ENCODE measurements around the gene GLMP.
A peak's percentile ranks its signal among the peaks of the same experiment; 100 is the strongest.

The GLMP gene

GRCh38 chr1:156316909-156317308, 21.4 kb upstream of the GLMP start:
- Histone ChIP-seq H3K9me3 (ENCODE audit: insufficient read depth, low read depth, low read length) (no peaks in the 10 kb centered on the region), H3K27ac (ENCODE audit: low read length) (no peak overlapping the region), H3K4me1 (ENCODE audit: insufficient read depth, low read length) (no peaks in the 10 kb centered on the region), H3K27me3 (ENCODE audit: insufficient read depth, low read length) (no peaks in the 10 kb centered on the region), H3K36me3 (ENCODE audit: insufficient read depth, low read depth, low read length) (peaks cover 99% of the 10 kb centered on the region), H3K9ac (ENCODE audit: low read depth, low read length) (no peak overlapping the region), H3K4me3 (ENCODE audit: low read length) (no peak overlapping the region)

GRCh38 chr1:156310962-156311361, 15.5 kb upstream of the GLMP start:
- no peaks in the 10 kb centered on the region for H3K27me3 ChIP-seq (ENCODE audit: insufficient read depth, low read length)
- no peak overlapping the region for H3K27ac ChIP-seq (ENCODE audit: low read length)
- H3K9me3 ChIP-seq (ENCODE audit: insufficient read depth, low read depth, low read length), result no peaks in the 10 kb centered on the region
- H3K36me3 ChIP-seq (ENCODE audit: insufficient read depth, low read depth, low read length), result peaks cover 94% of the 10 kb centered on the region
- no peak overlapping the region for H3K9ac ChIP-seq (ENCODE audit: low read depth, low read length)
- H3K4me1 ChIP-seq (ENCODE audit: insufficient read depth, low read length), result no peaks in the 10 kb centered on the region
- H3K4me3 ChIP-seq (ENCODE audit: low read length), result no peak overlapping the region

GRCh38 chr1:156308078-156308477, 12.6 kb upstream of the GLMP start:
- Histone ChIP-seq H3K4me1 (ENCODE audit: insufficient read depth, low read length) (no peaks in the 10 kb centered on the region), H3K9ac (ENCODE audit: low read depth, low read length) (no peak overlapping the region), H3K27ac (ENCODE audit: low read length) (no peak overlapping the region), H3K36me3 (ENCODE audit: insufficient read depth, low read depth, low read length) (peaks cover 78% of the 10 kb centered on the region), H3K9me3 (ENCODE audit: insufficient read depth, low read depth, low read length) (no peaks in the 10 kb centered on the region), H3K27me3 (ENCODE audit: insufficient read depth, low read length) (no peaks in the 10 kb centered on the region), H3K4me3 (ENCODE audit: low read length) (no peak overlapping the region)

GRCh38 chr1:156305215-156305614, 9.7 kb upstream of the GLMP start:
- Histone ChIP-seq H3K27me3 (ENCODE audit: insufficient read depth, low read length) (no peaks in the 10 kb centered on the region), H3K4me1 (ENCODE audit: insufficient read depth, low read length) (no peaks in the 10 kb centered on the region), H3K9ac (ENCODE audit: low read depth, low read length) (no peak overlapping the region), H3K27ac (ENCODE audit: low read length) (no peak overlapping the region), H3K36me3 (ENCODE audit: insufficient read depth, low read depth, low read length) (peaks cover 49% of the 10 kb centered on the region), H3K4me3 (ENCODE audit: low read length) (no peak overlapping the region), H3K9me3 (ENCODE audit: insufficient read depth, low read depth, low read length) (no peaks in the 10 kb centered on the region)

- no peak overlapping the region for H3K9ac ChIP-seq (ENCODE audit: low read depth, low read length)
- H3K27ac ChIP-seq (ENCODE audit: low read length), result no peak overlapping the region
- H3K27me3 ChIP-seq (ENCODE audit: insufficient read depth, low read length), result no peaks in the 10 kb centered on the region
- H3K9me3 ChIP-seq (ENCODE audit: insufficient read depth, low read depth, low read length), result no peaks in the 10 kb centered on the region
- H3K4me1 ChIP-seq (ENCODE audit: insufficient read depth, low read length), result no peaks in the 10 kb centered on the region
- H3K36me3 ChIP-seq (ENCODE audit: insufficient read depth, low read depth, low read length), result peaks cover 29% of the 10 kb centered on the region
- H3K4me3 ChIP-seq (ENCODE audit: low read length), result no peak overlapping the region
These were observed 7.8 kb upstream of the GLMP start for GRCh38 chr1:156303241-156303640.

DNA sequence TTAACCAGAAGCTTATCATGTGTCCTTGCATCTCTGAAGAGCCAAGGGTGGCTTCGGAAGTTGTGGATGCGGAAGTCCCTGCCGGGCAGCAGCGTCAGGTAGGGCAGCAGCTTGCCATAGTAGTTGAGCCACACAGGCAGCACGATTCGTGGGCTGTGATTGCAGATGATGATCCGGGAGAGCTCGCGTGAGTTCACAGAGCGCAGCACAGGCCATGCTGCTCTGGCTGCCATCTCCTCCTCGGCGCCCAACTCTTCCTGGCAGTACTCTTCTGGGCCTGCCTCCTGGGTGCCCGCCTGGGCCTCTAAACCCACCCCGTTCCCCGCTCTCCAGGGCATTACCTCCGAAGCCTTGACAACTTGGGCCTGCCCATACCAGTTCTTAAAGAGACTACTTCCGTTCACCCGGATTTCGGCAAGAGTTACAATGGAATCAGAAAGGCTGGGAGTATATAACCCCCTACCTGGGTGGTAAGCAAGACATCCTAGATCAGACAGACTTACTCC, 3.4 kb upstream of the GLMP start, which contains the start of gene VHLL:
TSS of gene VHLL (minus strand) at position 456 of the 506 bp plus-strand sequence. CDS start at position 338, 118 bp downstream.
- H3K27me3 ChIP-seq (ENCODE audit: insufficient read depth, low read length), result no peaks in the 10 kb centered on the region
- H3K9ac ChIP-seq (ENCODE audit: low read depth, low read length), result no peak within 1 kb of the TSS
- H3K27ac ChIP-seq (ENCODE audit: low read length), result no peak within 1 kb of the TSS
- no peaks in the 10 kb centered on the region for H3K9me3 ChIP-seq (ENCODE audit: insufficient read depth, low read depth, low read length)
- no peak within 1 kb of the TSS for H3K4me3 ChIP-seq (ENCODE audit: low read length)
- peaks cover under 1% of the 10 kb centered on the region; the same call in 1 of the 2 replicates for H3K36me3 ChIP-seq (ENCODE audit: insufficient read depth, low read depth, low read length)
- no peaks in the 10 kb centered on the region; the same call in 1 of the 2 replicates for H3K4me1 ChIP-seq (ENCODE audit: insufficient read depth, low read length)

- no peaks in the 10 kb centered on the region for H3K9me3 ChIP-seq (ENCODE audit: insufficient read depth, low read depth, low read length)
- peaks cover 5% of the 10 kb centered on the region; the same call in 1 of the 2 replicates for H3K36me3 ChIP-seq (ENCODE audit: insufficient read depth, low read depth, low read length)
- H3K4me3 ChIP-seq (ENCODE audit: low read length), result no peak overlapping the region
- no peak overlapping the region for H3K27ac ChIP-seq (ENCODE audit: low read length)
- H3K27me3 ChIP-seq (ENCODE audit: insufficient read depth, low read length), result no peaks in the 10 kb centered on the region
- H3K4me1 ChIP-seq (ENCODE audit: insufficient read depth, low read length), result peaks cover 4% of the 10 kb centered on the region; the same call in 1 of the 2 replicates
- H3K9ac ChIP-seq (ENCODE audit: low read depth, low read length), result no peak overlapping the region
These were observed 1.6 kb downstream of the GLMP start for GRCh38 chr1:156293895-156294294.

DNA sequence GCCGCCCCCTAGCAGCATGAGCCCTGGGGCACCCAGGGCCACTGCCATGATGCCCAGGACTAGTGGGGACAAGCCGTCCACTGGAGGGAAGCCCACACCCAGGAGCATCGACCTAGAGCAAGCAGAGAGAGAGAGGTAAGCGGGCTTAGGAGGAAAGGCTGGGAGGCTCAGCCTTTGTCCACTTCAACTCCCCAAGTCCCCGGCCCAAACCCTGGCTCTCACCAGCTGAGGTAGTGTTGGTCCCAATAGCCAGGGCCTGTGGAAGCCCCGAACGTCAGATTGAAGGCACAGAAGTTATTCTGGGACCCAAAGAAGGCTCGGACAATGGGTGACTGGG, 2.4 kb downstream of the GLMP start:
- Histone ChIP-seq H3K9ac (ENCODE audit: low read depth, low read length) (no peak overlapping the region), H3K27ac (ENCODE audit: low read length) (no peak overlapping the region), H3K9me3 (ENCODE audit: insufficient read depth, low read depth, low read length) (no peaks in the 10 kb centered on the region), H3K27me3 (ENCODE audit: insufficient read depth, low read length) (no peaks in the 10 kb centered on the region), H3K36me3 (ENCODE audit: insufficient read depth, low read depth, low read length) (peaks cover 9% of the 10 kb centered on the region; the same call in 1 of the 2 replicates), H3K4me1 (ENCODE audit: insufficient read depth, low read length) (peaks cover 4% of the 10 kb centered on the region; the same call in 1 of the 2 replicates), H3K4me3 (ENCODE audit: low read length) (no peak overlapping the region)

GRCh38 chr1:156291226-156292061, 4.0 kb downstream of the GLMP start:
- Histone ChIP-seq H3K9ac (ENCODE audit: low read depth, low read length) (peak overlapping the region; percentile 76), H3K27ac (ENCODE audit: low read length) (peak overlapping the region; percentile 28), H3K4me3 (ENCODE audit: low read length) (peak overlapping the region; percentile 86), H3K27me3 (ENCODE audit: insufficient read depth, low read length) (no peaks in the 10 kb centered on the region), H3K4me1 (ENCODE audit: insufficient read depth, low read length) (peaks cover 4% of the 10 kb centered on the region; the same call in 1 of the 2 replicates), H3K9me3 (ENCODE audit: insufficient read depth, low read depth, low read length) (no peaks in the 10 kb centered on the region), H3K36me3 (ENCODE audit: insufficient read depth, low read depth, low read length) (peaks cover 9% of the 10 kb centered on the region; the same call in 1 of the 2 replicates)

GRCh38 chr1:156289857-156290256, 5.6 kb downstream of the GLMP start:
- H3K9me3 ChIP-seq (ENCODE audit: insufficient read depth, low read depth, low read length), result no peaks in the 10 kb centered on the region

GRCh38 chr1:156286061-156286460, 9.4 kb downstream of the GLMP start:
- Histone ChIP-seq H3K9ac (ENCODE audit: low read depth, low read length) (no peak overlapping the region), H3K9me3 (ENCODE audit: insufficient read depth, low read depth, low read length) (no peaks in the 10 kb centered on the region), H3K4me3 (ENCODE audit: low read length) (no peak overlapping the region), H3K4me1 (ENCODE audit: insufficient read depth, low read length) (peaks cover 12% of the 10 kb centered on the region), H3K27ac (ENCODE audit: low read length) (no peak overlapping the region), H3K36me3 (ENCODE audit: insufficient read depth, low read depth, low read length) (0 out of 2 replicates have a peak, but pooled peaks cover 6% of the 10 kb centered on the region), H3K27me3 (ENCODE audit: insufficient read depth, low read length) (no peaks in the 10 kb centered on the region)

More at GRCh38 chr1:156289857-156290256, 5.6 kb downstream of the GLMP start:
- H3K27me3 ChIP-seq (ENCODE audit: insufficient read depth, low read length), result no peaks in the 10 kb centered on the region
- H3K4me1 ChIP-seq (ENCODE audit: insufficient read depth, low read length), result peaks cover 4% of the 10 kb centered on the region; the same call in 1 of the 2 replicates
- no peak overlapping the region for H3K9ac ChIP-seq (ENCODE audit: low read depth, low read length)
- peaks cover 9% of the 10 kb centered on the region; the same call in 1 of the 2 replicates for H3K36me3 ChIP-seq (ENCODE audit: insufficient read depth, low read depth, low read length)
- H3K4me3 ChIP-seq (ENCODE audit: low read length), result no peak overlapping the region
- no peak overlapping the region for H3K27ac ChIP-seq (ENCODE audit: low read length)

DNA sequence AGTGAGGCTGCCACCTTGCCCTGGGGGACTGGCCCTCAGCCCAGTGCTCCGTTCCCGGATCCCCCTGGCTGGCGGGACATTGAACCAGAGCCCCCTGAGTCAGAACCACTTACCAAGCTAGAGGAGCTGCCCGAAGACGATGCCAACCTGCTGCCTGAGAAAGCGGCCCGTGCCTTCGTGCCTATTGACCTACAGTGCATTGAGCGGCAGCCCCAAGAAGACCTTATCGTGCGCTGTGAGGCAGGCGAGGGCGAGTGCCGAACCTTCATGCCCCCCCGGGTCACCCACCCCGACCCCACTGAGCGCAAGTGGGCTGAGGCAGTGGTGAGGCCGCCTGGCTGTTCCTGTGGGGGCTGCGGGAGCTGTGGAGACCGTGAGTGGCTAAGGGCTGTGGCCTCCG, 10.0 kb downstream of the GLMP start:
- Histone ChIP-seq H3K27me3 (ENCODE audit: insufficient read depth, low read length) (no peaks in the 10 kb centered on the region), H3K9me3 (ENCODE audit: insufficient read depth, low read depth, low read length) (no peaks in the 10 kb centered on the region), H3K4me3 (ENCODE audit: low read length) (no peak overlapping the region), H3K4me1 (ENCODE audit: insufficient read depth, low read length) (peaks cover 14% of the 10 kb centered on the region), H3K27ac (ENCODE audit: low read length) (no peak overlapping the region), H3K36me3 (ENCODE audit: insufficient read depth, low read depth, low read length) (0 out of 2 replicates have a peak, but pooled peaks cover 8% of the 10 kb centered on the region), H3K9ac (ENCODE audit: low read depth, low read length) (no peak overlapping the region)
